BJ (cell line): ENCODE data around the gene POLR2L. TPM values are rescaled to one million over a fixed set of nuclear protein-coding genes. Genes with fewer than 3 reads are reported as not detected.

Experiments used
- CTCF ChIA-PET: fragments of 350-600 bp; formaldehyde crosslinking; extraction: SDS; loops from one replicate; lab custom pipeline; 2021; ENCODE audit warnings: antibody characterized with exemption, inconsistent platforms; lab: Yijun Ruan, JAX
- POLR2A ChIA-PET: fragments of 300-600 bp; sonication (Branson Sonifier 250); formaldehyde crosslinking; extraction: SDS; loops from one replicate; lab custom pipeline; 2021; ENCODE audit warnings: antibody characterized with exemption; lab: Charles Lee
- DNase-seq: peaks from one replicate; pipeline ENCODE4 v3.0.0-alpha.2; 2011; ENCODE audit warnings: low read depth
- H3K27me3 ChIP-seq: 2 replicates; pipeline ENCODE4 v1.6.0; 2011; ENCODE audit warnings: low read length; ENCODE audit not compliant: control insufficient read depth, insufficient read depth
- H3K36me3 ChIP-seq: 2 replicates; pipeline ENCODE4 v1.5.1; 2011; ENCODE audit warnings: low read length; ENCODE audit not compliant: control insufficient read depth, insufficient read depth
- H3K4me3 ChIP-seq: 2 replicates; pipeline ENCODE4 v1.5.1; 2011; ENCODE audit warnings: low read depth, mild to moderate bottlenecking, control low read depth, low read length
- polyA plus RNA-seq: library from polyadenylated mRNA; depleted of rRNA; stranded (reverse); fragments of >200 nt; gene quantifications from 2 replicates; pipeline ENCODE4 v1.2.3, GENCODE V29; 2011
- TF ChIP-seq, protein P1 (sequence below): IDR thresholded peaks from 2 replicates; pipeline ENCODE4 v1.5.1; 2011; ENCODE audit warnings: low read depth, mild to moderate bottlenecking, control low read depth, inconsistent platforms, low read length, moderate library complexity; ENCODE audit not compliant: insufficient read depth

POLR2L gene
- polyA plus RNA-seq, 1 experiment: 734 TPM

DNA sequence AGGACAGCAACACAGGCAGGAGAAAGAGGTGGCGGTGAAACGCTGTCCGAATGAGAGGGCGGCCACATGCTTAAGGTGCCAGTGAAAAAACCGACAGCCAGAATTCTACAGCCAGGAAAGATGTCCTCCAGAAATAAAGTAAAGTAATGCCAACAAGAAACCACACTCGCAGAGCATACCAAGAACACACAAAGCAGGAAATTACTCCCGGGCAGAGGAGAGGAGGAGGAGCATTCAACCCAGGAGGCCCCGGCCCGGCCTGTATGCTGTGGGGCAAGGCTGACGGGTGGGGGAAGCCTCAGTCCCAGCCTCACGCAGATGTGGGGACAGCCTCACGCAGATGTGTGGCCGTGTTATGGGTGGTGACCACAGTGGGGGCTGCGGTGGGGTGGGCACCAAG is 40.3 kb upstream of the POLR2L start:
- TF ChIP-seq, protein P1, sequence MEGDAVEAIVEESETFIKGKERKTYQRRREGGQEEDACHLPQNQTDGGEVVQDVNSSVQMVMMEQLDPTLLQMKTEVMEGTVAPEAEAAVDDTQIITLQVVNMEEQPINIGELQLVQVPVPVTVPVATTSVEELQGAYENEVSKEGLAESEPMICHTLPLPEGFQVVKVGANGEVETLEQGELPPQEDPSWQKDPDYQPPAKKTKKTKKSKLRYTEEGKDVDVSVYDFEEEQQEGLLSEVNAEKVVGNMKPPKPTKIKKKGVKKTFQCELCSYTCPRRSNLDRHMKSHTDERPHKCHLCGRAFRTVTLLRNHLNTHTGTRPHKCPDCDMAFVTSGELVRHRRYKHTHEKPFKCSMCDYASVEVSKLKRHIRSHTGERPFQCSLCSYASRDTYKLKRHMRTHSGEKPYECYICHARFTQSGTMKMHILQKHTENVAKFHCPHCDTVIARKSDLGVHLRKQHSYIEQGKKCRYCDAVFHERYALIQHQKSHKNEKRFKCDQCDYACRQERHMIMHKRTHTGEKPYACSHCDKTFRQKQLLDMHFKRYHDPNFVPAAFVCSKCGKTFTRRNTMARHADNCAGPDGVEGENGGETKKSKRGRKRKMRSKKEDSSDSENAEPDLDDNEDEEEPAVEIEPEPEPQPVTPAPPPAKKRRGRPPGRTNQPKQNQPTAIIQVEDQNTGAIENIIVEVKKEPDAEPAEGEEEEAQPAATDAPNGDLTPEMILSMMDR: no peak
- peaks cover 11% of the 10 kb centered on the region for H3K36me3 ChIP-seq
- CTCF ChIA-PET: no interaction called here
- DNase-seq: no peak
- POLR2A ChIA-PET: no interaction called here
- H3K27me3 ChIP-seq: no peaks in the 10 kb centered on the region
- H3K4me3 ChIP-seq: no peak overlapping the region

- H3K27me3 ChIP-seq: no peaks in the 10 kb centered on the region
- TF ChIP-seq, protein P1: no peak
- no peak overlapping the region for H3K4me3 ChIP-seq
- H3K36me3 ChIP-seq: peaks cover 6% of the 10 kb centered on the region; the same call in 1 of the 2 replicates
- ChIA-PET POLR2A (no interaction called here), CTCF (no interaction called here)
- DNase-seq: no peak
Measured at GRCh38 chr11:880447-880846, 38.1 kb upstream of the POLR2L start.

- CTCF ChIA-PET: interaction anchor here (0.9 kb wide), 1 partner anchor 29 kb away, joined by 3 read pairs; no protein-coding TSS in a partner anchor
- TF ChIP-seq, protein P1: no peak
Measured at GRCh38 chr11:877565-877964, 35.2 kb upstream of the POLR2L start.

DNA sequence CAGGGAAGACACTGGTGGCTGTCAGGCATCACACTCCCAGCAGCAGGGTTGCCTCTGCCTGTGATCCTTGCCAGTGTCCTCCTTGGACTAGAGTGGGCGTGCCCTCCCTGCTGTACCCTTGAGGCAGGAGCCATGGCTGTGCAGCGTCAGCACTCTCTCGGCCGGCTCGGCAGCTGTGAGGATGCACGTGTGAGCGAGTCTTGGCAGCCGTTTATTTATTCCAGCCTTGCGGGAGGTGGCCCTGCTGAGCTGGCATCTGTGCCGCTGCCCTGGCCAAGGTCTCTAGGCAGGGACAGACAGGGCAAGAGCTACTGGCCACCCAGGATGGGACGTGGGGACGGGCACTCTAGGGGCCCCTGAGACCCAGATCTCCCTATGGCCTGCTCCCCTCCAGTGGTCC is 34.2 kb upstream of the POLR2L start:
- TF ChIP-seq, protein P1: no peak
- ChIA-PET POLR2A (no interaction called here), CTCF (interaction anchor here (0.9 to 1.0 kb wide), 2 partner anchors 21 to 28 kb away, joined by 3 read pairs; no protein-coding TSS in a partner anchor)
- Histone ChIP-seq H3K36me3 (peaks cover 3% of the 10 kb centered on the region; the same call in 1 of the 2 replicates), H3K27me3 (no peaks in the 10 kb centered on the region), H3K4me3 (no peak overlapping the region)
- DNase-seq: no peak

More at GRCh38 chr11:877565-877964, 35.2 kb upstream of the POLR2L start:
- no peak for DNase-seq
- peaks cover 3% of the 10 kb centered on the region; the same call in 1 of the 2 replicates for H3K36me3 ChIP-seq
- POLR2A ChIA-PET: no interaction called here
- no peaks in the 10 kb centered on the region for H3K27me3 ChIP-seq
- no peak overlapping the region for H3K4me3 ChIP-seq

- POLR2A ChIA-PET: no interaction called here
- TF ChIP-seq, protein P1: no peak
- CTCF ChIA-PET: no interaction called here
Measured at GRCh38 chr11:875769-876301, 33.5 kb upstream of the POLR2L start.

More at GRCh38 chr11:875769-876301, 33.5 kb upstream of the POLR2L start:
- no peak for DNase-seq
- no peaks in the 10 kb centered on the region for H3K27me3 ChIP-seq
- H3K4me3 ChIP-seq: no peak overlapping the region
- peaks cover 3% of the 10 kb centered on the region; the same call in 1 of the 2 replicates for H3K36me3 ChIP-seq
